ENCODE results near the gene CFAP91.

Gene CFAP91

GRCh38 chr3:119665954-119666559 lies 36.8 kb upstream of the CFAP91 start (continued):
- no peak for TF ChIP-seq PRDM2 (tag by site-specific recombination; IDR thresholded peaks at IDR 0.05; ENCODE audit: borderline replicate concordance)
- TF ChIP-seq ZNF658 (tag by site-specific recombination; IDR thresholded peaks at IDR 0.05) = no peak
- TF ChIP-seq YY1 (tag by site-specific recombination; IDR thresholded peaks at IDR 0.05) = no peak
- TF ChIP-seq ZNF366 (tag by site-specific recombination; conservative IDR thresholded peaks at IDR 0.05) = no peak
- TF ChIP-seq ZNF76 (tag by site-specific recombination; IDR thresholded peaks at IDR 0.05; ENCODE audit: borderline replicate concordance, low read depth) = no peak
- TF ChIP-seq ZNF561 (tag by site-specific recombination; IDR thresholded peaks at IDR 0.05; ENCODE audit: borderline replicate concordance) = no peak
- TF ChIP-seq PBX3 (CRISPR knock-in tag; IDR thresholded peaks at IDR 0.05) = no peak
- TF ChIP-seq ZNF600 (tag by site-specific recombination; IDR thresholded peaks at IDR 0.05) = no peak
- TF ChIP-seq HIC1 (tag by site-specific recombination; IDR thresholded peaks at IDR 0.05) = no peak

GRCh38 chr3:119669906-119670570 lies 32.8 kb upstream of the CFAP91 start:
- H3K4me1 ChIP-seq (ENCODE audit: control insufficient read depth, insufficient read depth, low read length) = no peaks in the 10 kb centered on the region
- CTCF ChIA-PET = no interaction called here
- TF ChIP-seq PRDM6 (tag by site-specific recombination; IDR thresholded peaks at IDR 0.05) = no peak
- no peak for TF ChIP-seq ZNF664 (tag by site-specific recombination; IDR thresholded peaks at IDR 0.05)
- no peak for TF ChIP-seq PRDM2 (tag by site-specific recombination; IDR thresholded peaks at IDR 0.05; ENCODE audit: borderline replicate concordance)
- TF ChIP-seq ZBTB17 (tag by site-specific recombination; IDR thresholded peaks at IDR 0.05) = no peak
- H3K9me3 ChIP-seq (ENCODE audit: control insufficient read depth, insufficient read depth, low read depth, low read length) = no peaks in the 10 kb centered on the region
- no peak overlapping the region for H3K4me3 ChIP-seq (ENCODE audit: low read depth, low read length)
- no peak overlapping the region for H3K27ac ChIP-seq (ENCODE audit: extremely low read depth, low read depth, low read length)
- POLR2A ChIA-PET = no interaction called here
- peaks cover 8 to 75% of the 10 kb centered on the region in 2 experiments for H3K36me3 ChIP-seq (ENCODE audit: control insufficient read depth in 2 of 2, insufficient read depth in 1 of 2, low read length in 2 of 2)
